Measurements from ENCODE around the gene SGF29. TPM values are rescaled to one million over a fixed set of nuclear protein-coding genes. Genes with fewer than 3 reads are reported as not detected.
A peak's percentile ranks its signal among the peaks of the same experiment; 100 is the strongest.

The SGF29 gene
- total and polyA plus RNA-seq, 9 of the 15 experiments (the other 6 are each of a cell fraction or from before 2014, with no cell fraction given) = 2.6 to 36.1 (median 21.2) TPM

GRCh38 chr16:28538733-28539596 is 14.8 kb upstream of the SGF29 start, which contains the start of gene NUPR1:
Gene NUPR1, minus strand, starts transcription at chr16:28538974. Its CDS starts 67 bp downstream, at chr16:28538907.
- 47% methylated on average over 19 of the region's 22 CpGs for WGBS (ENCODE audit: insufficient coverage, low coverage, missing lambda C conversion rate)
- no peaks in the 10 kb centered on the region for H3K79me2 ChIP-seq (ENCODE audit: control insufficient read depth, insufficient read depth, low read length)
- ChIA-PET POLR2A (no interaction called here), CTCF (ENCODE audit: low intra/inter-chr PET ratio) (no interaction called here)
- peak within 1 kb of the TSS; percentile 62 for H2AFZ ChIP-seq (ENCODE audit: low read depth, low read length)
- no peaks in the 10 kb centered on the region for H3K9me1 ChIP-seq (ENCODE audit: control insufficient read depth, insufficient read depth, low read length)
- FAIRE-seq (no peak), DNase-seq (ENCODE audit: extremely low read depth in 1 of 4, low spot score in 3 of 4) (no peak), ATAC-seq (peak; percentile 71)
- H3K27ac ChIP-seq (ENCODE audit: extremely low read depth, low read depth, low read length) = no peak within 1 kb of the TSS
- no TSS peak for BruUV-seq (replicated peaks)
- H3K4me2 ChIP-seq (ENCODE audit: insufficient read depth, low read length) = peak within 1 kb of the TSS; percentile 3; the same call in 1 of the 2 replicates
- H3K4me1 ChIP-seq (replicated peaks in 1 of 2; ENCODE audit: control insufficient read depth in 2 of 2, insufficient read depth in 2 of 2, low read length in 2 of 2) = peaks cover 9 to 14% of the 10 kb centered on the region in 2 experiments; a peak in 4 of 5 replicates
- H3K27me3 ChIP-seq (ENCODE audit: control insufficient read depth in 2 of 2, insufficient read depth in 2 of 2, low read length in 2 of 2) = no peaks in the 10 kb centered on the region; a peak in 1 of 5 replicates
- in situ Hi-C loops (cut with MboI) = loop anchor here (25.0 kb wide), 2 partner anchors 173 to 948 kb away; partner anchors contain the start of gene EIF3C
- H3K9me3 ChIP-seq (replicated peaks; ENCODE audit: control insufficient read depth, insufficient read depth, low read depth, low read length) = no peaks in the 10 kb centered on the region
- no peaks in the 10 kb centered on the region for H3K36me3 ChIP-seq (ENCODE audit: control insufficient read depth, insufficient read depth, low read length)
- no peak within 1 kb of the TSS for H3K4me3 ChIP-seq
- peak within 1 kb of the TSS in 1 of 2 experiments; percentile 50; a peak in 1 of 4 replicates for H3K9ac ChIP-seq (ENCODE audit: insufficient read depth in 1 of 2, low read depth in 2 of 2, low read length in 2 of 2)
- H4K20me1 ChIP-seq (replicated peaks; ENCODE audit: control insufficient read depth, insufficient read depth, low read length) = no peaks in the 10 kb centered on the region
- intact Hi-C loops (cut with micrococcal nuclease) = no loop called here
- TF ChIP-seq ZNF354B (CRISPR knock-in tag; IDR thresholded peaks at IDR 0.05) (no peak), ZNF347 (CRISPR knock-in tag; IDR thresholded peaks at IDR 0.05; ENCODE audit: low read depth) (no peak), MBD1 (CRISPR knock-in tag; IDR thresholded peaks at IDR 0.05) (no peak), PREB (CRISPR knock-in tag; IDR thresholded peaks at IDR 0.05) (no peak), RFX5 (IDR thresholded peaks at IDR 0.05; ENCODE audit: low read depth, low read length) (no peak), IRF9 (tag; IDR thresholded peaks at IDR 0.05) (0 out of 2 replicates have a peak, but pooled peaks have one; percentile 41), MITF (IDR thresholded peaks at IDR 0.05) (no peak), GMEB1 (CRISPR knock-in tag; IDR thresholded peaks at IDR 0.05) (no peak), TEAD1 (CRISPR knock-in tag; IDR thresholded peaks at IDR 0.05) (0 out of 4 replicates have a peak, but pooled peaks of 1 of the 2 experiments have one; percentile 28), HDAC8 (tag; IDR thresholded peaks at IDR 0.05) (peak; percentile 71), KLF1 (tag; IDR thresholded peaks at IDR 0.05) (no peak), PHF8 (IDR thresholded peaks at IDR 0.05; ENCODE audit: borderline replicate concordance, low read length) (peak; percentile 22; the same call in 1 of the 2 replicates)
